Endothelial cell of umbilical vein (primary cell): ENCODE measurements around the gene ANTXRL. TPM values are rescaled to one million over a fixed set of nuclear protein-coding genes. Genes with fewer than 3 reads are reported as not detected.

Experiments
- BruUV-seq: library from RNA; stranded (reverse); fragments of 400-500 nt; replicated peaks from 2 replicates; lab custom pipeline; 2021; lab: Mats Ljungman, UMichigan
- CTCF ChIA-PET: fragments of 300-600, 350-600 bp; sonication (Branson Sonifier 250); formaldehyde crosslinking; loops from one replicate; lab custom pipeline; 2021; ENCODE audit warnings: antibody characterized with exemption, inconsistent platforms; lab: Charles Lee
- POLR2A ChIA-PET: fragments of 300-600, 350-600 bp; sonication (Branson Sonifier 250); formaldehyde crosslinking; loops from one replicate; lab custom pipeline; 2021; ENCODE audit warnings: antibody characterized with exemption, inconsistent platforms; lab: Charles Lee
- DNase-seq: peaks from one replicate; pipeline ENCODE4 v3.0.0-alpha.2; 2011; ENCODE audit warnings: low read depth, low spot score
- FAIRE-seq: peaks from 2 replicates; lab custom pipeline; 2011; peaks lifted over from hg19 to GRCh38; lab: Jason Lieb, UNC
- H2AFZ ChIP-seq: 2 replicates; pipeline ENCODE4 v1.6.0; 2012; ENCODE audit warnings: low read depth, low read length, control low read depth, inconsistent platforms
- H3K27ac ChIP-seq: 2 replicates; pipeline ENCODE4 v1.5.1; 2011; ENCODE audit warnings: low read depth, mild to moderate bottlenecking, control low read depth, low read length, moderate library complexity; ENCODE audit not compliant: insufficient read depth
- H3K27me3 ChIP-seq, 2 experiments: 2 replicates each; pipeline versions ENCODE4 v1.6.0 to v1.6.1; 2011; ENCODE audit warnings: low read length in 2 of 2, mixed read lengths in 1 of 2; ENCODE audit not compliant: control insufficient read depth in 2 of 2, insufficient read depth in 2 of 2
- H3K36me3 ChIP-seq, 2 experiments: 2 replicates in 1 of 2; 3 replicates in 1 of 2; pipeline ENCODE4 v1.5.1; 2011; ENCODE audit warnings: low read length in 2 of 2, mild to moderate bottlenecking in 1 of 2, moderate library complexity in 1 of 2; ENCODE audit not compliant: control insufficient read depth in 2 of 2, insufficient read depth in 2 of 2; ENCODE audit errors: extremely low read depth in 1 of 2
- H3K4me1 ChIP-seq: 3 replicates; pipeline ENCODE4 v1.5.1; 2011; ENCODE audit warnings: mild to moderate bottlenecking, low read length; ENCODE audit not compliant: control insufficient read depth, insufficient read depth; ENCODE audit errors: extremely low read depth
- H3K4me2 ChIP-seq: 2 replicates; pipeline ENCODE4 v1.6.1; 2011; ENCODE audit warnings: low read length, control low read depth, mixed read lengths; ENCODE audit not compliant: insufficient read depth
- H3K4me3 ChIP-seq, 3 experiments: fragments of 200-600 bp in 1 of 3; sonication (generic), shearing (Covaris generic) in 1 of 3; replicated peaks in 1 of 3; 2 replicates each; pipeline ENCODE4 v1.5.1; 2011 to 2016; ENCODE audit warnings: control low read depth in 3 of 3, low read length in 3 of 3, mild to moderate bottlenecking in 2 of 3, inconsistent platforms in 1 of 3, low read depth in 1 of 3, moderate library complexity in 1 of 3; ENCODE audit not compliant: insufficient read depth in 1 of 3
- H3K79me2 ChIP-seq: 2 replicates; pipeline ENCODE4 v1.6.0; 2012; ENCODE audit warnings: low read length, inconsistent platforms; ENCODE audit not compliant: control insufficient read depth, insufficient read depth
- H3K9ac ChIP-seq: replicated peaks from 2 replicates; pipeline ENCODE3; 2011; ENCODE audit warnings: low read length, control low read depth; ENCODE audit not compliant: insufficient read depth; ENCODE audit errors: extremely low read depth
- H3K9me1 ChIP-seq: replicated peaks from 3 replicates; pipeline ENCODE4 v1.6.0; 2011; ENCODE audit warnings: mild to moderate bottlenecking, low read length; ENCODE audit not compliant: control insufficient read depth, insufficient read depth; ENCODE audit errors: extremely low read depth
- H3K9me3 ChIP-seq: replicated peaks from 2 replicates; pipeline ENCODE4 v1.5.1; 2012; ENCODE audit warnings: low read length, inconsistent platforms; ENCODE audit not compliant: control insufficient read depth, insufficient read depth
- H4K20me1 ChIP-seq: replicated peaks from 2 replicates; pipeline ENCODE3; 2011; ENCODE audit warnings: mild to moderate bottlenecking, low read length; ENCODE audit not compliant: control insufficient read depth, insufficient read depth; ENCODE audit errors: extremely low read depth
- CTCF ChIP-seq, 2 donors: IDR thresholded peaks; 1 replicate in 1 of 2; 2 replicates in 1 of 2; pipeline ENCODE4 v1.5.1; 2011; ENCODE audit warnings: low read length in 2 of 2, mild to moderate bottlenecking in 2 of 2, moderate library complexity in 2 of 2, control low read depth in 1 of 2, inconsistent platforms in 1 of 2, low read depth in 1 of 2; ENCODE audit not compliant: insufficient read depth in 1 of 2; ENCODE audit errors: extremely low read depth in 1 of 2
- EZH2 ChIP-seq: IDR thresholded peaks from 2 replicates; pipeline ENCODE4 v1.6.1; 2012; ENCODE audit warnings: borderline replicate concordance, low read depth, mild to moderate bottlenecking, moderate library complexity, low read length, inconsistent platforms; ENCODE audit not compliant: severe bottlenecking
- FOS ChIP-seq: IDR thresholded peaks from 2 replicates; pipeline ENCODE4 v1.6.1; 2011; ENCODE audit warnings: mild to moderate bottlenecking, low read length, moderate library complexity, borderline replicate concordance; ENCODE audit not compliant: insufficient read depth
- GATA2 ChIP-seq: IDR thresholded peaks from 2 replicates; pipeline ENCODE4 v1.7.0; 2011; ENCODE audit warnings: low read depth, mild to moderate bottlenecking, moderate library complexity, mixed read lengths, low read length; ENCODE audit not compliant: insufficient read length, insufficient read depth
- JUN ChIP-seq: IDR thresholded peaks from 2 replicates; pipeline ENCODE4 v1.6.1; 2011; ENCODE audit warnings: borderline replicate concordance, low read depth; ENCODE audit not compliant: insufficient read length, insufficient read depth
- MAX ChIP-seq: IDR thresholded peaks from 2 replicates; pipeline ENCODE4 v1.6.1; 2011; ENCODE audit not compliant: insufficient read depth, insufficient read length
- MYC ChIP-seq: IDR thresholded peaks from one replicate; pipeline ENCODE4 v1.6.1; 2011; ENCODE audit warnings: mild to moderate bottlenecking, low read depth, low read length
- POLR2A ChIP-seq: IDR thresholded peaks from 2 replicates; pipeline ENCODE4 v1.6.1; 2012; ENCODE audit warnings: low read depth, mild to moderate bottlenecking, control low read depth, low read length
- POLR2AphosphoS5 ChIP-seq: IDR thresholded peaks from 2 replicates; pipeline ENCODE4 v1.6.1; 2012; ENCODE audit warnings: low read depth, mild to moderate bottlenecking, control low read depth, low read length, moderate library complexity; ENCODE audit not compliant: insufficient read depth
- dilution Hi-C: fragments of 300-500 bp; cut with MboI; formaldehyde crosslinking; loops from one replicate; pipeline ENCODE4 v1.15.0; 2019; ENCODE audit warnings: low sequenced_read_pairs; ENCODE audit not compliant: extremely low pct_ligation_motif_present
- intact Hi-C: fragments of 100-400 bp; cut with micrococcal nuclease; formaldehyde crosslinking; loops from one replicate; pipeline ENCODE4 v1.10.0; 2022
- polyA plus RNA-seq, 4 experiments: library from polyadenylated mRNA; depleted of rRNA in 3 of 4; stranded (reverse) in 3 of 4; unstranded in 1 of 4; fragments of >200 nt; gene quantifications; 2 replicates each; pipeline versions ENCODE4 v1.2.1 to v1.2.3, GENCODE V29; 2011 to 2012; ENCODE audit warnings: missing spikeins in 1 of 4
- total RNA-seq: library from RNA; stranded (reverse); gene quantifications from 2 replicates; pipeline ENCODE4 v1.2.3, GENCODE V29; 2021

Gene ANTXRL
- total and polyA plus RNA-seq, 2 donors (not counting 3 experiments of a cell fraction or from before 2014, with no cell fraction given): not detected

DNA sequence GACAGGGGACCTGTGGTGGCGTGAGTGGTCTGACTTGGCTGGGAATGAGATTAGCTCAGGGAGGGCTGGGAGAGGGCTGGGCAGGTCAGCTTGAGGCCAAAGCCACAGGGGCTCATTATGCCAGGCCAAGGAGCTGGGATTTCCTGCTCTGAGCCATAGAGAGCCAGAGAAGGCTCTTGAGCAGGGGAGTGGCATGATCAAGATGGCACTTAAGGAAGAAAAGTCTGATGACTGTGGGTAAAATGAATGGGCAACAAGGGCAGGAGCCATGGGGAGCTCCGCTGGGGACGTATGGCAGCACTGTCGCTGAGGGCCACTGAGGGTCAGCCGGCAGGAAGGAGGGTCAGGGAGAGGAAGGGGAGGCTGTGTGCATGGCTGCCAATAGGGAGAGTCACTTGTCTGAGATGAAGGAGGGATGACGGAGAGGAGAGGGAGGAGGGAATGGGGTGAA lies 5.8 kb downstream of the ANTXRL start:
- H3K4me1 ChIP-seq: no peaks in the 10 kb centered on the region
- H4K20me1 ChIP-seq: no peaks in the 10 kb centered on the region
- no peaks in the 10 kb centered on the region for H3K36me3 ChIP-seq
- TF ChIP-seq EZH2: no peak
- no peak for TF ChIP-seq JUN
- no peak for TF ChIP-seq MYC
- no peak for TF ChIP-seq CTCF (IDR thresholded peaks at IDR 0.05; ENCODE audit: extremely low read depth in 1 of 2, insufficient read depth in 1 of 2, low read depth in 1 of 2, low read length in 2 of 2)
- TF ChIP-seq POLR2AphosphoS5: no peak
- TF ChIP-seq MAX: no peak
- TF ChIP-seq GATA2: no peak
- TF ChIP-seq FOS: no peak
- no peak for TF ChIP-seq POLR2A
- H3K9me3 ChIP-seq: no peaks in the 10 kb centered on the region
- FAIRE-seq (no peak), DNase-seq (no peak)
- BruUV-seq: no TSS peak
- H3K4me3 ChIP-seq: no peak overlapping the region
- H3K4me2 ChIP-seq: no peak overlapping the region
- dilution Hi-C loops (no loop called here), intact Hi-C loops (loop anchor here (5.0 kb wide), 1 partner anchor 810 kb away; no protein-coding TSS in a partner anchor)
- ChIA-PET CTCF (no interaction called here), POLR2A (no interaction called here)
- H3K27ac ChIP-seq: no peak overlapping the region
- no peaks in the 10 kb centered on the region for H3K27me3 ChIP-seq
- no peak overlapping the region for H2AFZ ChIP-seq
- no peak overlapping the region for H3K9ac ChIP-seq
- no peaks in the 10 kb centered on the region for H3K9me1 ChIP-seq
- H3K79me2 ChIP-seq: no peaks in the 10 kb centered on the region
